H9 (cell line): ENCODE data around the gene ERVFRD-1. TPM values are rescaled to one million over a fixed set of nuclear protein-coding genes. Genes with fewer than 3 reads are reported as not detected.

ENCODE experiments used
- DNase-seq: peaks from one replicate; pipeline ENCODE4 v3.0.0-alpha.2; 2017
- H2AFZ ChIP-seq: one replicate; pipeline ENCODE4 v1.6.1; 2013; ENCODE audit warnings: mild to moderate bottlenecking, low read length, control low read depth, moderate library complexity
- H2AK5ac ChIP-seq: 2 replicates; pipeline ENCODE4 v1.6.1; 2013; ENCODE audit warnings: low read length, control low read depth, mixed read lengths; ENCODE audit not compliant: insufficient read length
- H2BK120ac ChIP-seq: one replicate; pipeline ENCODE4 v1.6.1; 2013; ENCODE audit warnings: low read depth, mild to moderate bottlenecking, low read length, control low read depth, inconsistent platforms; ENCODE audit not compliant: poor library complexity, severe bottlenecking
- H2BK12ac ChIP-seq: 2 replicates; pipeline ENCODE4 v1.6.1; 2013; ENCODE audit warnings: low read length, control low read depth, mixed read lengths, low read depth; ENCODE audit not compliant: insufficient read length
- H2BK15ac ChIP-seq: 2 replicates; pipeline ENCODE4 v1.6.1; 2013; ENCODE audit warnings: low read depth, low read length, control low read depth
- H2BK20ac ChIP-seq: one replicate; pipeline ENCODE4 v1.6.1; 2013; ENCODE audit warnings: low read depth, mild to moderate bottlenecking, low read length, control low read depth, inconsistent platforms; ENCODE audit not compliant: poor library complexity, severe bottlenecking
- H2BK5ac ChIP-seq: 2 replicates; pipeline ENCODE4 v1.6.1; 2013; ENCODE audit warnings: low read length, control low read depth, mixed read lengths; ENCODE audit not compliant: insufficient read length
- H3K14ac ChIP-seq: 2 replicates; pipeline ENCODE4 v1.6.1; 2013; ENCODE audit warnings: low read length, control low read depth; ENCODE audit not compliant: insufficient read depth
- H3K18ac ChIP-seq: 2 replicates; pipeline ENCODE4 v1.6.1; 2013; ENCODE audit warnings: low read depth, mild to moderate bottlenecking, mixed read lengths, low read length, control low read depth; ENCODE audit not compliant: insufficient read length
- H3K23ac ChIP-seq: 2 replicates; pipeline ENCODE4 v1.6.1; 2013; ENCODE audit warnings: low read length, control low read depth, mixed read lengths, low read depth; ENCODE audit not compliant: insufficient read length
- H3K23me2 ChIP-seq: 2 replicates; pipeline ENCODE4 v1.6.1; 2013; ENCODE audit warnings: low read depth, mild to moderate bottlenecking, mixed read lengths, low read length, control low read depth; ENCODE audit not compliant: insufficient read length, poor library complexity, severe bottlenecking
- H3K27ac ChIP-seq: 2 replicates; pipeline ENCODE4 v1.5.1; 2013; ENCODE audit warnings: low read length, control low read depth, mixed read lengths, low read depth; ENCODE audit not compliant: insufficient read length
- H3K27me3 ChIP-seq: 2 replicates; pipeline ENCODE4 v1.6.1; 2013; ENCODE audit warnings: low read length, control low read depth, inconsistent platforms; ENCODE audit not compliant: insufficient read depth
- H3K4ac ChIP-seq: 2 replicates; pipeline ENCODE4 v1.6.1; 2013; ENCODE audit warnings: low read depth, mild to moderate bottlenecking, control low read depth, inconsistent platforms, low read length, moderate library complexity
- H3K4me1 ChIP-seq: 2 replicates; pipeline ENCODE4 v1.6.1; 2013; ENCODE audit warnings: low read length, control low read depth, inconsistent platforms; ENCODE audit not compliant: insufficient read depth
- H3K4me2 ChIP-seq: 2 replicates; pipeline ENCODE4 v1.6.1; 2013; ENCODE audit warnings: low read length, control low read depth, mixed read lengths; ENCODE audit not compliant: insufficient read length, insufficient read depth
- H3K56ac ChIP-seq: 2 replicates; pipeline ENCODE4 v1.6.1; 2013; ENCODE audit warnings: low read depth, mild to moderate bottlenecking, mixed read lengths, low read length, control low read depth; ENCODE audit not compliant: insufficient read length
- H3K79me1 ChIP-seq: 2 replicates; pipeline ENCODE4 v1.6.1; 2013; ENCODE audit warnings: low read depth, mild to moderate bottlenecking, moderate library complexity, low read length, control low read depth, inconsistent platforms; ENCODE audit not compliant: insufficient read depth, poor library complexity, severe bottlenecking
- H3K79me2 ChIP-seq: 2 replicates; pipeline ENCODE4 v1.6.1; 2013; ENCODE audit warnings: low read length, control low read depth, inconsistent platforms; ENCODE audit not compliant: insufficient read depth
- H3K9ac ChIP-seq: 2 replicates; pipeline ENCODE4 v1.6.1; 2013; ENCODE audit warnings: low read length, control low read depth, mixed read lengths; ENCODE audit not compliant: insufficient read length; ENCODE audit errors: extremely low read depth
- H3K9me3 ChIP-seq: one replicate; pipeline ENCODE4 v1.6.1; 2013; ENCODE audit warnings: low read depth, low read length, inconsistent platforms; ENCODE audit not compliant: control insufficient read depth
- H3T11ph ChIP-seq: one replicate; pipeline ENCODE4 v1.6.1; 2013; ENCODE audit warnings: mild to moderate bottlenecking, low read length, control low read depth, inconsistent platforms
- H4K20me1 ChIP-seq: one replicate; pipeline ENCODE4 v1.6.1; 2013; ENCODE audit not compliant: control insufficient read depth, insufficient read length, insufficient read depth
- H4K5ac ChIP-seq: 2 replicates; pipeline ENCODE4 v1.6.1; 2013; ENCODE audit warnings: low read depth, mild to moderate bottlenecking, mixed read lengths, low read length, control low read depth; ENCODE audit not compliant: insufficient read length
- H4K8ac ChIP-seq: replicated peaks from 2 replicates; pipeline ENCODE4 v1.6.1; 2013; ENCODE audit warnings: low read length, control low read depth, mixed read lengths, low read depth; ENCODE audit not compliant: insufficient read length
- H4K91ac ChIP-seq: 2 replicates; pipeline ENCODE4 v1.6.1; 2013; ENCODE audit warnings: low read depth, mild to moderate bottlenecking, moderate library complexity, mixed read lengths, low read length, control low read depth; ENCODE audit not compliant: insufficient read length
- H3K27ac Mint-ChIP-seq, 3 experiments: 2 replicates in 2 of 3; 3 replicates in 1 of 3; pipeline ENCODE4 v1.8.0; 2020 to 2021; ENCODE audit warnings: mixed read lengths in 3 of 3, mild to moderate bottlenecking in 1 of 3, moderate library complexity in 1 of 3
- H3K27me3 Mint-ChIP-seq: 2 replicates; pipeline ENCODE4 v1.8.0; 2021; ENCODE audit warnings: low read depth, mild to moderate bottlenecking, moderate library complexity, mixed read lengths
- H3K36me3 Mint-ChIP-seq, 3 experiments: 2 replicates in 2 of 3; 3 replicates in 1 of 3; pipeline ENCODE4 v1.8.0; 2020 to 2021; ENCODE audit warnings: low read depth in 3 of 3, mixed read lengths in 3 of 3; ENCODE audit not compliant: insufficient read depth in 1 of 3
- H3K4me1 Mint-ChIP-seq, 2 experiments: 2 replicates each; pipeline ENCODE4 v1.8.0; 2020; ENCODE audit warnings: mixed read lengths in 2 of 2
- H3K4me3 Mint-ChIP-seq, 2 experiments: 2 replicates in 1 of 2; 3 replicates in 1 of 2; pipeline ENCODE4 v1.8.0; 2020 to 2021; ENCODE audit warnings: mild to moderate bottlenecking in 2 of 2, mixed read lengths in 2 of 2, moderate library complexity in 1 of 2
- H3K9me3 Mint-ChIP-seq, 2 experiments: 2 replicates in 1 of 2; 3 replicates in 1 of 2; pipeline ENCODE4 v1.8.0; 2020; ENCODE audit warnings: mild to moderate bottlenecking in 2 of 2, mixed read lengths in 2 of 2, moderate library complexity in 1 of 2
- CTCF ChIP-seq: fragments of 200-600 bp; sonication (generic); conservative IDR thresholded peaks from 3 replicates; pipeline ENCODE4 v1.8.0; 2021; ENCODE audit warnings: antibody characterized with exemption, mild to moderate bottlenecking
- WGBS: extraction: QIAGEN DNeasy Blood & Tissue Kit; methylation state at CpG from one replicate; pipeline ENCODE4 v1.1.7; 2013; ENCODE audit warnings: missing lambda C conversion rate, low lambda C conversion rate, mixed read lengths; ENCODE audit not compliant: insufficient read length; ENCODE audit errors: extremely low coverage; 5-methylcytosine and 5-hydroxymethylcytosine counted together
- total RNA-seq: library from RNA; stranded (reverse); gene quantifications from 2 replicates; pipeline ENCODE4 v1.2.1, GENCODE V29; 2021

Gene ERVFRD-1
- total RNA-seq, 1 experiment from 2014 or later: not detected

DNA sequence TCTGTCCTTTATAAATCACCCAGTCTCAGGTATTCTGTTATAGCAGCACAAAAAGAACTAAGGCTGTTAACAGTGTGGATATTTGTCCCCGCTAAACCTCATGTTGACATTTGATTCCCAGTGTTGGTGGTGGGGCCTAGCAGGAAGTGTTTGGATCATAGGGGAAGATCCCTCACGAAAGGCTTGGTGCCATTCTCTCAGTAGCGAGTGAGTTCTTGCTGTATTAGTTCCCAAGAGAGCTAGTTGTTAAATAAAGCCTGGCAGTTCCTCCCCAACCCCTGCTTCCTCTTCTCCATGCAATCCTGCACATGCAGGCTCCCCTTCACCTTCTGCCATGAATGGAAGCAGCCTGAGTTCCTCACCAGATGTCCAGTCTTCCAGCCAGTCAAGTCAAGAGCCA is 29.8 kb upstream of the ERVFRD-1 start:
- Histone ChIP-seq H3K23ac (no peak overlapping the region), H3K4ac (no peak overlapping the region), H4K8ac (no peak overlapping the region), H3K23me2 (no peaks in the 10 kb centered on the region), H3K9me3 (no peaks in the 10 kb centered on the region), H3K18ac (no peak overlapping the region), H3K27ac (no peak overlapping the region), H3K79me2 (no peaks in the 10 kb centered on the region), H2BK5ac (no peak overlapping the region), H3K27me3 (no peaks in the 10 kb centered on the region), H2BK15ac (no peak overlapping the region), H3T11ph (no peak overlapping the region), H2AFZ (no peak overlapping the region), H3K56ac (no peak overlapping the region), H4K20me1 (no peaks in the 10 kb centered on the region), H2AK5ac (no peak overlapping the region), H4K91ac (no peak overlapping the region), H4K5ac (no peak overlapping the region), H3K79me1 (no peaks in the 10 kb centered on the region), H3K4me2 (no peak overlapping the region), H3K14ac (no peak overlapping the region), H2BK20ac (no peak overlapping the region), H3K4me1 (peaks cover 5% of the 10 kb centered on the region; the same call in 1 of the 2 replicates), H2BK12ac (no peak overlapping the region), H2BK120ac (no peak overlapping the region), H3K9ac (no peak overlapping the region)
- H3K27me3 Mint-ChIP-seq: no peaks in the 10 kb centered on the region; the same call in none of the 2 replicates
- no peak overlapping the region for H3K4me3 Mint-ChIP-seq
- TF ChIP-seq CTCF: no peak
- no peaks in the 10 kb centered on the region for H3K9me3 Mint-ChIP-seq
- no peak overlapping the region for H3K27ac Mint-ChIP-seq
- WGBS: no CpG with 5 or more reads among the region's 3 CpGs
- H3K4me1 Mint-ChIP-seq: peaks cover 26 to 32% of the 10 kb centered on the region in 2 experiments
- H3K36me3 Mint-ChIP-seq: no peaks in the 10 kb centered on the region
- DNase-seq: no peak
